ENCODE data around the gene SMIM31.

- no peak for TF ChIP-seq GATA2 (IDR thresholded peaks at IDR 0.05; ENCODE audit: low read depth, low read length)
- TF ChIP-seq GATA3 (IDR thresholded peaks at IDR 0.05; ENCODE audit: low read depth, low read length): no peak
Observed at GRCh38 chr4:164755432-164755831, 1.5 kb downstream of the SMIM31 start.

Data from SH-SY5Y (cell line).